ENCODE results near the gene CNTROB. TPM values are rescaled to one million over a fixed set of nuclear protein-coding genes. Genes with fewer than 3 reads are reported as not detected.

The CNTROB gene
- total RNA-seq, 1 experiment from 2014 or later: 30.1 TPM

DNA sequence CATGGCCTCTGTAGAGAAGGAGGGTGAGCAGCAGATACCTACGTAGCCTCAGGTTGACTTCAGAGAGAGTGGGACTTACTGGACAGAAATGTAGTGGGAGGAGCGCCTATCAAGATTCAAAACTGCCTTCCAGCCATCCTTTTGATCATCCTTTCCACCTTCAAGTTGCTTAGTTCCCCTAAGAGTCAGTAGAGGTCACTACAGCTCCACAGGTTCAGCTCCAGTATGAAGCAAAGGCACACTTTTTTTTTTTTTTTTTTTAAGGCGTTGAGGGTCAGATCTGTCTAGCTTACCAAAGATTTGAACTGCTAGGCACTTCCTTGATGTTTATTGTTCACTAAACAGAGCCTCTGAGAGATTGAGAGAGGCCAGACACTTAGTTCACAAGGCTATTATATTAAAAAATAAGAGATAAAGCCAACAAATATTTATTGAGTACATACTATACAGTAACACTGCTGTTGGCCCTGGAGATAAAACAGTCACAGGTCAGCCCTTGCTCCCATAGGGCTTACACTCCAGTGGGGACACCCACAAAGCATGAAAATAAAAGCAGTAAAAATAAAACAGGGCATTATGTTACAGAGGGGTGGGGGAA lies 19.0 kb upstream of the CNTROB start:
- no peak overlapping the region for H3K56ac ChIP-seq (ENCODE audit: insufficient read length, low read depth, low read length)
- no peaks in the 10 kb centered on the region for H3K9me3 ChIP-seq (ENCODE audit: control insufficient read depth, low read depth, low read length)
- no peak overlapping the region for H2AK5ac ChIP-seq (ENCODE audit: insufficient read length, low read length)
- H3K4me1 ChIP-seq (ENCODE audit: insufficient read depth, low read length): no peaks in the 10 kb centered on the region
- no peak overlapping the region for H2BK15ac ChIP-seq (ENCODE audit: low read depth, low read length)
- H2BK120ac ChIP-seq (ENCODE audit: low read depth, low read length, poor library complexity, severe bottlenecking): no peak overlapping the region
- peaks cover 38% of the 10 kb centered on the region for H3K27me3 Mint-ChIP-seq (ENCODE audit: low read depth)
- H2BK20ac ChIP-seq (ENCODE audit: low read depth, low read length, poor library complexity, severe bottlenecking): no peak overlapping the region
- H3K18ac ChIP-seq (ENCODE audit: insufficient read length, low read depth, low read length): no peak overlapping the region
- peaks cover 3 to 4% of the 10 kb centered on the region in 2 experiments; a peak in 3 of 5 replicates for H3K9me3 Mint-ChIP-seq
- H3K4ac ChIP-seq (ENCODE audit: low read depth, low read length): no peak overlapping the region
- no peak overlapping the region for H3K23ac ChIP-seq (ENCODE audit: insufficient read length, low read depth, low read length)
- no peak overlapping the region for H2BK5ac ChIP-seq (ENCODE audit: insufficient read length, low read length)
- H3K4me2 ChIP-seq (ENCODE audit: insufficient read depth, insufficient read length, low read length): no peak overlapping the region
- H2BK12ac ChIP-seq (ENCODE audit: insufficient read length, low read depth, low read length): no peak overlapping the region
- H4K91ac ChIP-seq (ENCODE audit: insufficient read length, low read depth, low read length): no peak overlapping the region
- H3K4me3 Mint-ChIP-seq: no peak overlapping the region
- no peak overlapping the region for H3K9ac ChIP-seq (ENCODE audit: extremely low read depth, insufficient read length, low read length)
- H4K20me1 ChIP-seq (ENCODE audit: control insufficient read depth, insufficient read depth, insufficient read length): no peaks in the 10 kb centered on the region
- H3K4me1 Mint-ChIP-seq: peaks cover 12 to 13% of the 10 kb centered on the region in 2 experiments
- H3T11ph ChIP-seq (ENCODE audit: low read length): no peak overlapping the region
- H3K79me1 ChIP-seq (ENCODE audit: insufficient read depth, low read depth, low read length, poor library complexity, severe bottlenecking): no peaks in the 10 kb centered on the region
- peaks cover 8% of the 10 kb centered on the region for H3K23me2 ChIP-seq (ENCODE audit: insufficient read length, low read depth, low read length, poor library complexity, severe bottlenecking)
- TF ChIP-seq, protein P1, sequence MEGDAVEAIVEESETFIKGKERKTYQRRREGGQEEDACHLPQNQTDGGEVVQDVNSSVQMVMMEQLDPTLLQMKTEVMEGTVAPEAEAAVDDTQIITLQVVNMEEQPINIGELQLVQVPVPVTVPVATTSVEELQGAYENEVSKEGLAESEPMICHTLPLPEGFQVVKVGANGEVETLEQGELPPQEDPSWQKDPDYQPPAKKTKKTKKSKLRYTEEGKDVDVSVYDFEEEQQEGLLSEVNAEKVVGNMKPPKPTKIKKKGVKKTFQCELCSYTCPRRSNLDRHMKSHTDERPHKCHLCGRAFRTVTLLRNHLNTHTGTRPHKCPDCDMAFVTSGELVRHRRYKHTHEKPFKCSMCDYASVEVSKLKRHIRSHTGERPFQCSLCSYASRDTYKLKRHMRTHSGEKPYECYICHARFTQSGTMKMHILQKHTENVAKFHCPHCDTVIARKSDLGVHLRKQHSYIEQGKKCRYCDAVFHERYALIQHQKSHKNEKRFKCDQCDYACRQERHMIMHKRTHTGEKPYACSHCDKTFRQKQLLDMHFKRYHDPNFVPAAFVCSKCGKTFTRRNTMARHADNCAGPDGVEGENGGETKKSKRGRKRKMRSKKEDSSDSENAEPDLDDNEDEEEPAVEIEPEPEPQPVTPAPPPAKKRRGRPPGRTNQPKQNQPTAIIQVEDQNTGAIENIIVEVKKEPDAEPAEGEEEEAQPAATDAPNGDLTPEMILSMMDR (conservative IDR thresholded peaks at IDR 0.05): peak; percentile 80
- no peak overlapping the region for H2AFZ ChIP-seq (ENCODE audit: low read length)
- peaks cover 0 to 22% (median 8%) of the 10 kb centered on the region in 3 experiments; a peak in 5 of 7 replicates for H3K36me3 Mint-ChIP-seq (ENCODE audit: insufficient read depth in 1 of 3, low read depth in 3 of 3)
- no peak overlapping the region for H4K5ac ChIP-seq (ENCODE audit: insufficient read length, low read depth, low read length)
- H3K27ac ChIP-seq (ENCODE audit: insufficient read length, low read depth, low read length): no peak overlapping the region
- H3K79me2 ChIP-seq (ENCODE audit: insufficient read depth, low read length): no peaks in the 10 kb centered on the region
- no peak overlapping the region for H3K14ac ChIP-seq (ENCODE audit: insufficient read depth, low read length)
- H4K8ac ChIP-seq (replicated peaks; ENCODE audit: insufficient read length, low read depth, low read length): no peak overlapping the region
- no CpG with 5 or more reads among the region's 3 CpGs for WGBS (ENCODE audit: extremely low coverage, insufficient read length, low lambda C conversion rate)
- no peak overlapping the region for H3K27ac Mint-ChIP-seq
- peak; percentile 53 for DNase-seq
- peaks cover 17% of the 10 kb centered on the region for H3K27me3 ChIP-seq (ENCODE audit: insufficient read depth, low read length)

Data from H9 (cell line).